ENCODE measurements around the gene CLCN7. TPM values are rescaled to one million over a fixed set of nuclear protein-coding genes. Genes with fewer than 3 reads are reported as not detected.

CLCN7 gene
- total RNA-seq, 1 donor from 2014 or later = 98.1 TPM

DNA sequence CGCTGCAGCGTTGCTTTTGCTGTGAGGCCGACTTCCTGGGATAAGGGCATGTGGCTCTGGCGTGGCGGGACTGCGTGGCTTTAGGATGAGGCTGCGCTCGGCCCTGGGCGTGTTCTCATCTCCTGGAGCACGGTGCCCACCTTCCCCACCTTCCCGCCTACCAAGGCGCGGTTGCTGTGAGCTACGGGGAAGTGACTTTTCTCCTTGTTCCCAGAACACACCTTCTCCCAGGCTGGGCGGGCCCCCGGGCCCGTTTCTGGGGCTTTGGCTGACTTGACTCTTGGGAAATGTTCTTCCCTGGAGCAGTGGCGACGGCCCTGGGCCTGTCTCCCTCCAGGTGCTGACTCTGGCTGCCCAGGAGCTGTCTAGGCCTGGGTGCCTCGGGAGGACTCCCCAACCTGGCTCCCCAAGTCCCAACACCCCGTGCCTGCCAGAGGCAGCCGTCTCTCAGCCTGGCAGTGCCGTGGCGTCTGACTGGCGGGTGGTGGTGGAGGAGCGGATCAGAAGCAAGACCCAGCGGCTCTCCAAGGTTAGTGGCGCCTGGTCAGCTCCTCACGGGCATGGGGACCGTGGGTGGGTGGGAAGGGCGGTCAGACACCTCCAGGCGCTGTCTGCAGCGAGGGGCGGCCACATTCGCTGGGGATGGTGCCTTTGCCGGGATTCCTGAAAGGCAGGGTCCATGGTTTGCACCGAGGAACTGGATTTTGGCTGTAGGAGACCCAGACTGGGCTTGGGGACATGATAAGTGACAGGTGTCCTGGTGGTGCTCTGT is 30.4 kb upstream of the CLCN7 start:
- H3K4me3 Mint-ChIP-seq = no peak overlapping the region
- no peak overlapping the region for H3K27ac Mint-ChIP-seq
- no peaks in the 10 kb centered on the region for H3K9me3 Mint-ChIP-seq

DNA sequence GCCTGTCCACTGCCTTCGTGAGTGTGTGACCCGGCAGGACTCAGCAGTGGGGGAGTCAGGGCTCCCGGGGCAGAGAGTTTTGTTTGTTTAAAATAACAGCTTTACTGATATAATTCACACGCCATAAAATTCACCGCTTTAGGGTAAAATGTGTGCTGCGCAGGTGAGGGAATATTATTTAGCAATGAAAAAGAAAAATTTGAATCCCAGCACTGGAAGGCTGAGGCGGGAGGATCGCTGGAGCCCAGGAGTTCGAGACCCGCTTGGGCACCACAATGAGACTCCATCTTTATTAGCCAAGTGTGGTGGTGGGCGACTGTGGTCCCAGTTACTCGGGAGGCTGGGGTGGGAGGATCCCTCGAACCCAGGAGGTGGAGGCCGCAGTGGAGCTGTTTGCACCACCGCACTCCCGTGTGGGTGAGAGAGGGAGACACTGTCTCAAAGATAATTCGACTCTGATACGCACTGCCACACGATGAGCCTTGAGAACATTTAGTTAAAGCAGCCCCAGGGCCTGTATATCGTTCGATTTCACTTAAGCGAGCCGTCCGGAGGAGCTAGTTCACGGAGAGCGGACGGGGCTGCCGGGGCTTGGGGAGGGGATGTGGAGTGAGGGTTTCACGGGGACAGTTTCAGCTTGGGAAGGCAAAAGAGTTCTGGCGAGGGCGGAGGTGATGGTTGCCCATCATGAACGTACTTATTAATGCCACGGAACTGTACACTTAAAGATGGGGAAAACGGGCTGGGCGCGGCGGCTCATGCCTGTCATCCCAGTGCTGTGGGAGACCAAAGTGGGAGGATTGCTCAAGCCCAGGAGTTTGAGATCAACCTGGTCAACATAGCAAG is 28.5 kb upstream of the CLCN7 start:
- Mint-ChIP-seq H3K27ac (no peak overlapping the region), H3K4me1 (ENCODE audit: unreplicated experiment) (no peaks in the 10 kb centered on the region), H3K9me3 (no peaks in the 10 kb centered on the region), H3K4me3 (no peak overlapping the region), H3K27me3 (no peaks in the 10 kb centered on the region), H3K36me3 (peaks cover 3% of the 10 kb centered on the region)
- DNase-seq (ENCODE audit: extremely low spot score, unreplicated experiment) = no peak
- TF ChIP-seq, protein P1, sequence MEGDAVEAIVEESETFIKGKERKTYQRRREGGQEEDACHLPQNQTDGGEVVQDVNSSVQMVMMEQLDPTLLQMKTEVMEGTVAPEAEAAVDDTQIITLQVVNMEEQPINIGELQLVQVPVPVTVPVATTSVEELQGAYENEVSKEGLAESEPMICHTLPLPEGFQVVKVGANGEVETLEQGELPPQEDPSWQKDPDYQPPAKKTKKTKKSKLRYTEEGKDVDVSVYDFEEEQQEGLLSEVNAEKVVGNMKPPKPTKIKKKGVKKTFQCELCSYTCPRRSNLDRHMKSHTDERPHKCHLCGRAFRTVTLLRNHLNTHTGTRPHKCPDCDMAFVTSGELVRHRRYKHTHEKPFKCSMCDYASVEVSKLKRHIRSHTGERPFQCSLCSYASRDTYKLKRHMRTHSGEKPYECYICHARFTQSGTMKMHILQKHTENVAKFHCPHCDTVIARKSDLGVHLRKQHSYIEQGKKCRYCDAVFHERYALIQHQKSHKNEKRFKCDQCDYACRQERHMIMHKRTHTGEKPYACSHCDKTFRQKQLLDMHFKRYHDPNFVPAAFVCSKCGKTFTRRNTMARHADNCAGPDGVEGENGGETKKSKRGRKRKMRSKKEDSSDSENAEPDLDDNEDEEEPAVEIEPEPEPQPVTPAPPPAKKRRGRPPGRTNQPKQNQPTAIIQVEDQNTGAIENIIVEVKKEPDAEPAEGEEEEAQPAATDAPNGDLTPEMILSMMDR (conservative IDR thresholded peaks at IDR 0.05) = no peak

More for the DNA sequence above, 30.4 kb upstream of the CLCN7 start:
- H3K27me3 Mint-ChIP-seq = no peaks in the 10 kb centered on the region
- TF ChIP-seq, protein P1 (conservative IDR thresholded peaks at IDR 0.05) = no peak
- no peaks in the 10 kb centered on the region for H3K4me1 Mint-ChIP-seq (ENCODE audit: unreplicated experiment)
- peaks cover 3% of the 10 kb centered on the region for H3K36me3 Mint-ChIP-seq
- DNase-seq (ENCODE audit: extremely low spot score, unreplicated experiment) = no peak

DNA sequence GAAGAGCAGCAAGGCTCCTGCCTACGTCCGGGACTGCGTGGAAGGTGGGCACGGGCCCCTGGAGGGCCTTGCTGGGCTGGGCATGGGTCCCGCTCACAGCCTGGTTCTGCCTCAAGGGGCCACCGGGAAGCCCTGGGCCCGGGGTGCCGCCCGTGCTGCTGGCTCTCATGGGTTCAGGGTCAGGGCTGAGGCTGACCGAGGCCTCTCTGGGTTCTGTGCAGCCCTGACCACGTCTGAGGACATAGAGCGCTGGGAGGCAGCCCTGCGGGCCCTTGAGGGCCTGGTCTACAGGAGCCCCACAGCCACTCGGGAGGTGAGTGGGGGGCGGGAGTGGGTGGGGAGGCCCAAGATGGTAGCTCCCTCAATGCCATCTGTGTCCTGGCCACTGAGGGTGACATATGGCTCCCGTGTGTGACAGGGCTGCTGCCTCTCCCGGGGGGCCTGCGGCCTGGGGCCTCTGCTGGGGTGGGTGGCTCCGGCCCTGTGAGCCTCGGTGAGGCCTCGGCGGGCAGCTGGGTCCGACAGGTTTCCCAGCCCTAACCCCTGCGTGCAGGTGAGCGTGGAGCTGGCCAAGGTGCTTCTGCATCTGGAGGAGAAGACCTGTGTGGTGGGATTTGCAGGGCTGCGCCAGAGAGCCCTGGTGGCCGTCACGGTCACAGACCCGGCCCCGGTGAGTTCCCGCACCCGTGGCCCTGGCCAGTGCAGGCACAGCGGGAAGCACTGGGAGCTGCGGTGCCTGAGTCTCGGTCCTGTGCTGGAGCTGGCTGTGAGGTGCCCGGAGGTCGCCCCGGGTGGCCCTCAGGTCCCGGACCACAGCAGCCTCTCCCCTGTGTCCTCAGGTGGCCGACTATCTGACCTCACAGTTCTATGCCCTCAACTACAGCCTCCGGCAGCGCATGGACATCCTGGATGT is 27.5 kb upstream of the CLCN7 start:
- TF ChIP-seq, protein P1 (conservative IDR thresholded peaks at IDR 0.05) = no peak
- no peak for DNase-seq (ENCODE audit: extremely low spot score, unreplicated experiment)
- peaks cover 3% of the 10 kb centered on the region for H3K36me3 Mint-ChIP-seq
- no peaks in the 10 kb centered on the region for H3K4me1 Mint-ChIP-seq (ENCODE audit: unreplicated experiment)
- no peaks in the 10 kb centered on the region for H3K9me3 Mint-ChIP-seq
- H3K27me3 Mint-ChIP-seq = no peaks in the 10 kb centered on the region
- no peak overlapping the region for H3K27ac Mint-ChIP-seq
- no peak overlapping the region for H3K4me3 Mint-ChIP-seq

DNA sequence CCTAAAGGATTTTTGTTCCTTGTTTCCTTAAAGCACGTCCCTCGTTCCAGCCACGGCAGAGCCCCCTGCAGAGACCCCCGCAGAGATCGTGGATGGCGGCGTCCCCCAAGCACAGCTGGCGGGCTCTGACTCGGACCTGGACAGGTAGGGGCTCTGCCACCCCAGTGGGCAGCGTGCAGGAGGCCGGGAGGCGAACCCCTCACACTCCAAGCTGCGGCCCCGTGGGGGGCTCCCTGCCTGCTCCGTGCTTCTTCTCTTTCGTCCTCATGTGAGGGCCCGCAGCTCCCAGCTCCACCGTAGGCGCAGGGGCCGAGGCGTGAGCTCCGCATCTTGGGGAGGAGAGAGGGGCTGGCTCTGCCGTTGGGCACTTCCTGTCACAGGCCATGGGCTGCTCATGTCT is 26.8 kb upstream of the CLCN7 start:
- Mint-ChIP-seq H3K27me3 (no peaks in the 10 kb centered on the region), H3K9me3 (no peaks in the 10 kb centered on the region), H3K4me1 (ENCODE audit: unreplicated experiment) (no peaks in the 10 kb centered on the region), H3K36me3 (peaks cover 3% of the 10 kb centered on the region), H3K27ac (no peak overlapping the region), H3K4me3 (no peak overlapping the region)
- no peak for DNase-seq (ENCODE audit: extremely low spot score, unreplicated experiment)
- TF ChIP-seq, protein P1 (conservative IDR thresholded peaks at IDR 0.05) = no peak

DNA sequence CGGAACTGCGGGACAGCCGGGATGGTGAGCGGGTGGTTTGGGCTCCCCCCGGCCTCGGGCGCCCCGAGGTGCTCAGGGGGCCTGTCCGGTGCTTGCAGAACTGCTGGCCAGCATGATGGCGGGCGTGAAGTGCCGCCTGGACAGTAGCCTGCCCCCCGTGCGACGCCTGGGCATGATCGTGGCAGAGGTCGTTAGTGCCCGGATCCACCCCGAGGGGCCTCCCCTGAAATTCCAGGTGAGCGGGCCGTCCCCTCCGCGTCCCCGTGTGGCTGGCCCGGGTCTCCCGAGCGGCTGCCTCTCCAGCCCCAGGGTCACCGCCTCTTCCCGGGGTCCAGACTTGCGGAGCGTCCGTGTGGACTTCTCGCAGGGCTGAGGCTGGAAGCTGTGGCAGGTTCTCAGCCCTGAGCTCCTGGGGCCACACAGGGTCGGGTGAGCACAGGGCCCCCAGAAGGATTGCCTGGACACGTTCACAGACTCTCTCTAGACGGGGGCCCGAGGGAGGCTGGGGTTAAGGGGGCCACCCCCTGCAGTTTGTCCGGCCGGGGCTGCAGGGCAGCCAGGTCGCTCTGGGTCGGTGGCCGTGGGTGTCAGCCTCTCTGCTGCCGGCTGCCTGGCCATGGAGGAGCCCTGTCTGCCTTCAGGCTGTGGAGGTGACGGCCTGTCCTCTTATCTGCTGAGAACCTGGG is 25.8 kb upstream of the CLCN7 start:
- Mint-ChIP-seq H3K4me3 (no peak overlapping the region), H3K36me3 (peaks cover 3% of the 10 kb centered on the region), H3K9me3 (no peaks in the 10 kb centered on the region), H3K27me3 (no peaks in the 10 kb centered on the region), H3K27ac (no peak overlapping the region), H3K4me1 (ENCODE audit: unreplicated experiment) (no peaks in the 10 kb centered on the region)
- DNase-seq (ENCODE audit: extremely low spot score, unreplicated experiment) = no peak
- TF ChIP-seq, protein P1 (conservative IDR thresholded peaks at IDR 0.05) = no peak
